Fibroblast of the aortic adventitia (primary cell): ENCODE results near the gene ELF4. TPM values are rescaled to one million over a fixed set of nuclear protein-coding genes. Genes with fewer than 3 reads are reported as not detected.

Experiments used
- DNase-seq: peaks from one replicate; pipeline ENCODE4 v3.0.0-alpha.2; 2010; ENCODE audit warnings: low read depth
- H3K4me3 ChIP-seq: 2 replicates; pipeline ENCODE4 v1.5.1; 2011; ENCODE audit warnings: low read depth, mild to moderate bottlenecking, control low read depth, low read length, moderate library complexity
- total RNA-seq: library from RNA; depleted of rRNA; stranded (reverse); fragments of >200 nt; gene quantifications from 2 replicates; pipeline ENCODE4 v1.2.3, GENCODE V29; 2012; ENCODE audit warnings: low replicate concordance
- TF ChIP-seq, protein P1 (sequence below): IDR thresholded peaks from 2 replicates; pipeline ENCODE4 v1.5.1; 2011; ENCODE audit warnings: mild to moderate bottlenecking, low read length, control low read depth, inconsistent platforms; ENCODE audit not compliant: insufficient read depth

The ELF4 gene
- total RNA-seq, 1 donor, result 16.6 TPM

DNA sequence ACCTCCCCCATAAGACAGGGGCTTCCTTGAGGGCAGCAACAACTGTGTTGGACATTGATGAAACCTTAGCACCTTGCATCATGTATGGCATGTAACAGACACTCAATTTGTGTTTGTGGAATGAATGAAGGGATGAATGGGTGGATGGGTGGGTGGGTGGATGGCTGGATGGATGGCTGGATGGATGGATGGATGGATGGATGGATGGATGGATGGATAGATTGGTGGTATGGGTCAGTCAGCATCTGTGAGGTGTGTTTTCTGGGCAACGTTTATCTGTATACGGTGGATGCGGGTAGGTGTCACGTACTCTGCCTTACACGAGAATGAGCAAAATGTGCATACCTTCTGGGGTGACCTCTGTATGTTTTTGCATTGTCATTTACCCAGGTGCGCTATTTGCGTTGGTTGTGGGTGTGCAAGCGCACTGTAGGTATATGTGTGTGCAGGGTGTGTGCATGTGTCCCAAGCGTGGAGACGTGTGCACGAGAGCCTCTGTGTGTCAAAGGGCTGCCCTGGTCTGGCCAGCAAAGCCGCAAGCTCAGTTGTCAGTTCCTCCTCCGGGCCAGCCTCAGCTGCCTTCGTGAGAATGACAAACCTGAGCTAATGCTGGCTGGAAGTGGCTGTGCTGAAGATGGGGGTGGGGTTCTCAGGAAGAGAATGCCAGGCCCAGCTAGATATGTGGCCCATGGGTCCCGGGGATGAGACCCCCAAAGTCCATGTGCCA is 26.5 kb downstream of the ELF4 start:
- DNase-seq, result no peak
- TF ChIP-seq, protein P1, sequence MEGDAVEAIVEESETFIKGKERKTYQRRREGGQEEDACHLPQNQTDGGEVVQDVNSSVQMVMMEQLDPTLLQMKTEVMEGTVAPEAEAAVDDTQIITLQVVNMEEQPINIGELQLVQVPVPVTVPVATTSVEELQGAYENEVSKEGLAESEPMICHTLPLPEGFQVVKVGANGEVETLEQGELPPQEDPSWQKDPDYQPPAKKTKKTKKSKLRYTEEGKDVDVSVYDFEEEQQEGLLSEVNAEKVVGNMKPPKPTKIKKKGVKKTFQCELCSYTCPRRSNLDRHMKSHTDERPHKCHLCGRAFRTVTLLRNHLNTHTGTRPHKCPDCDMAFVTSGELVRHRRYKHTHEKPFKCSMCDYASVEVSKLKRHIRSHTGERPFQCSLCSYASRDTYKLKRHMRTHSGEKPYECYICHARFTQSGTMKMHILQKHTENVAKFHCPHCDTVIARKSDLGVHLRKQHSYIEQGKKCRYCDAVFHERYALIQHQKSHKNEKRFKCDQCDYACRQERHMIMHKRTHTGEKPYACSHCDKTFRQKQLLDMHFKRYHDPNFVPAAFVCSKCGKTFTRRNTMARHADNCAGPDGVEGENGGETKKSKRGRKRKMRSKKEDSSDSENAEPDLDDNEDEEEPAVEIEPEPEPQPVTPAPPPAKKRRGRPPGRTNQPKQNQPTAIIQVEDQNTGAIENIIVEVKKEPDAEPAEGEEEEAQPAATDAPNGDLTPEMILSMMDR, result no peak
- H3K4me3 ChIP-seq, result no peak overlapping the region

DNA sequence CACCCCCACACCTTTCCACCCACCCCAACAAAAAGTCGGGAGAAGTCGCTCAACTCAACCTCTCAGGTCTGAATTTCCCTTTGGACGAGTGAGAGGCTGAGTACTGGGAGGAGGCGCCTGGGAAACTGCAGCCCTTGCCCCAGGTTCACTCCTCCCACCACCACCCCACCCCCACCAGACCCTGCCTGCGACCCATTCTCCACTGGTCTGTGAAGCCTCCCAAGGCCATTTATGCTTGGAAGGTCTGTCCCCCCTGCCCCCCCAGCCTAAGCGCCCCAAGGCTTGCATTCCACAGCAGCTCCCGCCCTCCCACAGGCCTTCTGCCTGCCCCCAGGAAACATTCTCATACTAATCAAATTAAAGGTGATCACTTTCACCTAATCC is 27.2 kb downstream of the ELF4 start:
- no peak for DNase-seq
- TF ChIP-seq, protein P1, result no peak
- no peak overlapping the region for H3K4me3 ChIP-seq

DNA sequence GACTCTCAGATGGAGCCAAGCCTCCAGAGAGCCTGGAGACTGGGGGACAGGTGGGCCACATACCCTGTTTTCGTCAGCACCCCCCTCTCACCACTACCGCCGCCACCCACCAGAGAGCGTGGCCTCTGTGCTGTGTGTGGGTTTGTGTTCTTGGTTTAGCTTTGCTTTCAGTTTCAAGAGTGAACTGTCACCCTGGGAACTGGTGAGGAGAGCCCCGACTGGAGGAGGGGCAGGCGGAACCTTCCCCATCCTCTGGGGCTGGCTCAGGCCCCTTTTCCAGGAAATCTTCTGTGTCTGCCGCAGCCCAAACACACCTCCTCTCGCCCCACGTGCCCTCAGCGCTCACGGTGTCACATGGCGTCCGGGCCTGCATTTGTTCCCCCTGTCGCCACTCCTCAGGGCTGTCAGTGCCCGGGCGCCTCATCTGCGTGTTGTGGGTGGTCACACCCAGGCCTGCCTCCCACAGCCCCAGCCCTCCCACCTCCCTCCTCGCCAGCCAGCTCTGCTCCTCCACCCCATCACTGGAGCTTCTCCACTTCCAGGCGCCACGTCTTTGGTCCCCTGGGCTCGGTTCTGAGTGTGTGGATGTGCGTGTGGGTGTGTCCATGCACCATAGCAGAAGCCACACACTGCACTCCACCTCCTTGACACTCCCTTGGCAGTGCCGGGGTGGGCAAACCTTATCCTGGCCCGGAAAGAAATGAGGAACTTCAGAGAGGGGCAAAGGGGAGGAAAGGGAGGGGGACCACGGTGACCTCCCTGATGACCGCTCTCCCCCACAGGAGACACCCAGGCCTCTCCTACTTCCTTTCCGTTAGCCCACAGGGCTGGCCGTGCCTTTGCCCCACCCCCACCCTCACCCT is 27.8 kb downstream of the ELF4 start:
- peak; percentile 39 for DNase-seq
- TF ChIP-seq, protein P1, result peak; percentile 28
- H3K4me3 ChIP-seq, result no peak overlapping the region

DNA sequence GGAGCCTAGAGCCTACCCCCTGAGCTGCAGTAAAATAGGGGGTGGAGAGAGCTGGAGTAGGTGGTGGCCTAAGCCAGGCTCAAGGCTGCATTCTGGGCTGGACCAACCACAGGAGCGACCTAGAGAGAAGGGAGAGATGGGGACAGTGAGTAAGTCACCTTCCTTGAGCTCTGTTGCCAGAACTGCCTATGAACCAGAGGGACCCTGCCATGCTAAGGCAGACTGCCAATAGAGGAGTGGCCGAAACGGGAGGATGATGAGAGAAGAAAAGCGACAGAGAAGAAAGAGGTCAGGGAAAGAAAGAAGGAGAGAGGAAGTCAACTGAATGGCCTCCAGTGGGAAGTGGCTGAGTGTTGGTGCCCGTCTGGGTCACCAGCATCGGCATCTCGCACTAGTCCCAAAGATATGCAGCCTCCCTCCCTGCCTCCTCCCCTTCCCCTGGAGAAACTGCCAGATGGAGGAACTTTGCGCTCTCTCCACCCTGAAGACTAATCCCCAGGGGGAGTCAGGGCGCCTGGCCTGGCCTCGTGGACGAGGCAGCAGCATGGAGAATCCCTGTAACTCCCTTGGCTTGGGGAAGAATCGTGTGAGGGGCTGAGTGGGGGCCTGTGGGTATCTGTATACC is 28.8 kb downstream of the ELF4 start:
- DNase-seq, result no peak
- TF ChIP-seq, protein P1, result no peak
- H3K4me3 ChIP-seq, result no peak overlapping the region

DNA sequence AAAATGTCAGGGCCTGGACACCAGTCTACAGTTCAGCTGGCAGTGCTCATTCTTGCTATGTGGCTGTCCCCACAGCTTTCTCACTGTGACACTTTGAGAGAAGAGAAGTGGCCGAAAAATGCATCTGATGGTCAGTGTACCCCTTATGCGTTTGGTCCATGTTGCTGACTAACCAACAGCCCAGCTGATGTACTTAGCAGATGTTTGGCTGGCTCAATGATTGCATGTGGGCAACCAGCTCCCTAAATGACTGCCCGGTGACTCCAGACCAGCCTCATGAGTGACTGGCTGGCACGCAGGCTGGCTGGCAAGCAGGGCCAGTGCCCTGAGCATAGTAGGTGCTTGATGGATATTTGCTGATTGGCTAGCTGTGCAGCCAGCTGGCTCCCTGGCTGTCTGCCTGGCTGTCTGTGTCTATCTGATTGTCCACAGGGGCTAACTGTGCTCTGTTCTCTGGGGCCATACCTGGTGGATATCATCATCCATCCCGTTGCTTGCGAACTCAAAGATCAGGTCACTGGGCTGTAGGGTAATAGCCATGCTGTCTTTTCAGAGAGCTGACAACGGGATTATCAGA is 29.4 kb downstream of the ELF4 start:
- no peak for DNase-seq
- H3K4me3 ChIP-seq, result no peak overlapping the region
- TF ChIP-seq, protein P1, result no peak

DNA sequence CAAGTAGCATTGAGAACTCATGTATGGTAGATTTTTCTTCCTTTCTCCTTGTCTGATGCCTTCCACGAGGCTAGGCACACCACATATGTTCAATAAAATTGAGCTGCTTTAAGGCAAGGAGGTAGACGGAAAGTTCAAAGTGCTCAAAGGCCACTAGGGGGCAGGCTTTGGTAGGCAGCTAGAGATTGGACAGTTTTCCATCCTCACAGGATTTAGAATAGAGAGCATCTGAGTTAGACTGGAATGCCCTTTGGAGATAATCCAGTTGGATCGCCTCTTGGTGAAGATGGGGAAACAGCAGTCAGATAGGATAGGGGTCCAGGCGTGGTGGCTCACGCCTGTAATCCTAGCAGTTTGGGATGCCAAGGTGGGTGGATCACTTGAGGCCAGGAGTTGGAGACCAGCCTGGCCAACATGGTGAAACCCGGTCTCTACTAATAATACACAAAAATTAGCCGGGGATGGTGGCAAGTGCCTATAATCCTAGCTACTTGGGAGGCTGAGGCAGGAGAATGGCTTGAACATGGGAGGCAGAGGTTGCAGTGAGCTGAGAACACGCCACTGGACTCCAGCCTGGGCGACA is 30.4 kb downstream of the ELF4 start:
- peak; percentile 94 for DNase-seq
- TF ChIP-seq, protein P1, result peak; percentile 72
- H3K4me3 ChIP-seq, result no peak overlapping the region
